NCI-H446 (cell line): ENCODE measurements around the gene PGA5.
A peak's percentile ranks its signal among the peaks of the same experiment; 100 is the strongest.

Experiments used
- DNase-seq, 2 experiments: peaks; one replicate each; lab custom pipeline; 2025; lab: John Stamatoyannopoulos, UW

PGA5 gene

DNA sequence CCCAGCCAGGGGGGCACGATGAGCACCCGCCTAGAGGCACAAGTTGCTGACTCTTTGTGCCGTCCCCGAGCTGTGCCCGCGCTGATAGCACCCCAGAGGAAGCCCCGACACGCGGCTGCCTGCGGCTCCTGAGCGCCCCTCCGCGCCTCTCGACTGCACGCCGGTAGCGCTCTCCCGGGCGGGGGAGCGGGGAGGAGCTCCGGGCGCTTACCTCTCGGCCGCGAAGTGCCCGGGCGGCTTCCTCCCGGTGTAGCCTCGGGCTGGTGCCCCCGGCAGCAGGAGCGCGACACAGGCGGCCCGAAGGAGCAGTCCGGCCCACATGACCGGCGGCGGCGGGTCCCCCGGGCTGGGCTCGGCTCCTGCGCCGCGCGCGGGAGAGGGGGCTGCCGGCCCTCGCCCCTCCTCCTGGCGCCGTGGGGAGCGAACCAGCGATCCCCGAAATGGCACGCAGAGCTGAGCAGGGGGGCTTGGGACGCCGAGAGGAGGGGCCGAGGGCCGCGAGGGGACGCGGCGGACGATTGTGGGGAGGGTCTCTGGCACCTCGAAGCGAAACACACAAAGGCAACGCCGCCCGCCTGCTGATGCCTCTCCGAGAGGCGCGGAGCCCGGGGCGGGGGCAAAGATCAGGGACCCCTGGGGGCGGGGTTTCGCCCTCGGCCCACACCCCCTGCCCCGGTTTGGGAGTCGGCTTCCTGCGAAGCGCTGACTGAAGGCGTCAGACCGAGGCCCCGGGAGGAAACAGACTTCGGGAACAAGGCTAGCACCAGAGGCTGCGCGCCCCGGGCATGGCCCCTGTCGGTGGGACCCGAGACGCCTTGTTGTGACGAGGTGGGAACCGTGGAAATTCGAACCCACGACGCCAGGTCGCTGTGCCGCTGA lies 54.0 kb downstream of the PGA5 start, which contains the start of gene VWCE:
TSS of gene VWCE (minus strand) at position 600 of the 879 bp plus-strand sequence. CDS start at position 321, 279 bp downstream.
- DNase-seq: peak in 1 of 2 experiments; percentile 39

DNA sequence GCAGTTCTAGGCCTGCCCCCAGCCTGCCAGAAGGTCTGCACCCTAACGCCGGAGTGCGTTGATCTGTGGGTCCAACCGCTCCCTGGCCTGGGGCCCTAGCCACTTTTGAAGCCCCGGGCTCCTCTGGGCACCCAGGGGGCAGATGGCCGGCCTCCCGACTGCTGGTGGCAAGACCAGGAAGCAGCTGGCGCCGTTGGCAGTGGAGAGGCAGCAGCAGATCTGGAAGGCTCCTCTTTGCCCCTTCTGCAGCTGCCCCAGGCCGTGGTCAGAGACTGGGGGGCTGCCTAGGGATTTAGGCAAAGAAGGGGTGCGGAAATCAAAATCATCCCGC lies 54.6 kb downstream of the PGA5 start:
- DNase-seq: no peak

GRCh38 chr11:61297341-61297740 lies 56.4 kb downstream of the PGA5 start:
- no peak for DNase-seq

GRCh38 chr11:61297746-61298145 lies 56.8 kb downstream of the PGA5 start:
- DNase-seq: no peak

- DNase-seq: no peak
Observed at GRCh38 chr11:61298663-61299244, 57.8 kb downstream of the PGA5 start.
